Activated effector memory CD4-positive, alpha-beta T cell treated with Interleukin-2 at 50 U/mL for 16 hours (primary cell): ENCODE results near the gene PGAP1.

Experiments
- DNase-seq: peaks from one replicate; pipeline ENCODE4 v3.0.0-alpha.2; 2020

Gene PGAP1

GRCh38 chr2:196875414-196875813 is 51.1 kb downstream of the PGAP1 start:
- DNase-seq: no peak

GRCh38 chr2:196873511-196873910 is 53.0 kb downstream of the PGAP1 start:
- DNase-seq: no peak

- no peak for DNase-seq
Observed at GRCh38 chr2:196854629-196855028, 71.9 kb downstream of the PGAP1 start.

GRCh38 chr2:196853301-196854087 is 73.0 kb downstream of the PGAP1 start:
- DNase-seq: no peak

- DNase-seq: no peak
Observed at GRCh38 chr2:196851088-196851487, 75.4 kb downstream of the PGAP1 start.

GRCh38 chr2:196849895-196850294 is 76.6 kb downstream of the PGAP1 start:
- DNase-seq: no peak

- no peak for DNase-seq
Observed at GRCh38 chr2:196846295-196846694, 80.2 kb downstream of the PGAP1 start.

- no peak for DNase-seq
Observed at GRCh38 chr2:196845371-196845770, 81.1 kb downstream of the PGAP1 start.

- DNase-seq: no peak
Observed at GRCh38 chr2:196840171-196840570, 86.3 kb downstream of the PGAP1 start.

GRCh38 chr2:196839574-196839973 is 86.9 kb downstream of the PGAP1 start:
- no peak for DNase-seq

- no peak for DNase-seq
Observed at GRCh38 chr2:196836440-196836839, 90.1 kb downstream of the PGAP1 start.

GRCh38 chr2:196830701-196831100 is 95.8 kb downstream of the PGAP1 start:
- no peak for DNase-seq

GRCh38 chr2:196827356-196827755 is 99.2 kb downstream of the PGAP1 start:
- DNase-seq: no peak

GRCh38 chr2:196823750-196824522 is 102.6 kb downstream of the PGAP1 start:
- no peak for DNase-seq

GRCh38 chr2:196821195-196821594 is 105.3 kb downstream of the PGAP1 start:
- no peak for DNase-seq

GRCh38 chr2:196809260-196809659 is 117.2 kb downstream of the PGAP1 start, which contains the start of gene C2orf66:
Gene C2orf66 (minus strand): TSS chr2:196809355. CDS start chr2:196809336, 19 bp downstream.
- DNase-seq: no peak

GRCh38 chr2:196808083-196808665 is 118.3 kb downstream of the PGAP1 start:
- no peak for DNase-seq

- DNase-seq: no peak
Observed at GRCh38 chr2:196804381-196804780, 122.1 kb downstream of the PGAP1 start.

- DNase-seq: no peak
Observed at GRCh38 chr2:196802401-196802800, 124.1 kb downstream of the PGAP1 start.

- no peak for DNase-seq
Observed at GRCh38 chr2:196801674-196802261, 124.7 kb downstream of the PGAP1 start.

GRCh38 chr2:196798980-196799379 is 127.5 kb downstream of the PGAP1 start:
- no peak for DNase-seq

- DNase-seq: no peak
Observed at GRCh38 chr2:196792865-196793264, 133.6 kb downstream of the PGAP1 start.

- no peak for DNase-seq
Observed at GRCh38 chr2:196783431-196784094, 142.9 kb downstream of the PGAP1 start.
